Smooth muscle cell (in vitro differentiated cells): Measurements from ENCODE around the gene SERINC2. TPM values are rescaled to one million over a fixed set of nuclear protein-coding genes. Genes with fewer than 3 reads are reported as not detected.
"Not testable (repeated sequence)": the region's sequence is repeated elsewhere in the genome, so short reads cannot be mapped to it uniquely, and the experiment has no call there.

Experiments
- DNase-seq: peaks from one replicate; lab custom pipeline; 2025; ENCODE audit not compliant: unreplicated experiment; lab: John Stamatoyannopoulos, UW
- H2AFZ ChIP-seq: fragments of 200-600 bp; sonication (generic); 2 replicates; pipeline ENCODE4 v1.6.0; 2016; ENCODE audit warnings: antibody characterized with exemption, low read depth, mild to moderate bottlenecking
- H3F3A ChIP-seq: fragments of 200-600 bp; sonication (generic); 2 replicates; pipeline ENCODE4 v1.6.0; 2017; ENCODE audit warnings: antibody characterized with exemption, low read depth
- H3K27ac ChIP-seq: fragments of 200-600 bp; sonication (generic); 2 replicates; pipeline ENCODE4 v1.5.1; 2016; ENCODE audit warnings: low read depth, mild to moderate bottlenecking
- H3K27me3 ChIP-seq: fragments of 200-600 bp; sonication (generic); 2 replicates; pipeline ENCODE4 v1.6.1; 2016; ENCODE audit warnings: low read depth, mild to moderate bottlenecking
- H3K36me3 ChIP-seq: fragments of 200-600 bp; sonication (generic); 2 replicates; pipeline ENCODE4 v1.5.1; 2016; ENCODE audit warnings: low read depth
- H3K4me1 ChIP-seq: fragments of 200-600 bp; sonication (generic); 2 replicates; pipeline ENCODE4 v1.5.1; 2016; ENCODE audit warnings: low read depth
- H3K4me2 ChIP-seq: fragments of 200-600 bp; sonication (generic); 2 replicates; pipeline ENCODE4 v1.6.0; 2016; ENCODE audit warnings: mild to moderate bottlenecking
- H3K4me3 ChIP-seq: fragments of 200-600 bp; sonication (generic); 2 replicates; pipeline ENCODE4 v1.5.1; 2016; ENCODE audit warnings: mild to moderate bottlenecking
- H3K79me2 ChIP-seq: fragments of 200-600 bp; sonication (generic); 2 replicates; pipeline ENCODE4 v1.6.0; 2016; ENCODE audit warnings: low read depth, mild to moderate bottlenecking
- H3K9ac ChIP-seq: fragments of 200-600 bp; sonication (generic); 2 replicates; pipeline ENCODE4 v1.6.0; 2016; ENCODE audit warnings: low read depth
- H3K9me3 ChIP-seq: fragments of 200-600 bp; sonication (generic); replicated peaks from 2 replicates; pipeline ENCODE4 v1.5.1; 2016; ENCODE audit warnings: low read depth
- H4K20me1 ChIP-seq: fragments of 200-600 bp; sonication (generic); 2 replicates; pipeline ENCODE4 v1.6.0; 2016; ENCODE audit warnings: low read depth
- CTCF ChIP-seq: fragments of 200-600 bp; sonication (generic); IDR thresholded peaks from 2 replicates; pipeline ENCODE4 v1.5.1; 2017; ENCODE audit warnings: borderline replicate concordance, mild to moderate bottlenecking, antibody characterized with exemption; ENCODE audit not compliant: insufficient read depth, poor library complexity, severe bottlenecking
- WGBS: methylation state at CpG from one replicate; pipeline ENCODE4 v1.1.7; 2016; ENCODE audit warnings: low lambda C conversion rate; 5-methylcytosine and 5-hydroxymethylcytosine counted together
- polyA plus RNA-seq: library from polyadenylated mRNA; unstranded; fragments of >200 nt; fragmentation: Nextera tagmentation; extraction: Ambion mirVana; gene quantifications from 2 replicates; pipeline ENCODE4 v1.2.1, GENCODE V29; 2016
- total RNA-seq: library from RNA; depleted of rRNA; stranded (reverse); fragments of >200 nt; gene quantifications from 2 replicates; pipeline ENCODE4 v1.2.3, GENCODE V29; 2014

SERINC2 gene
- total and polyA plus RNA-seq, 2 experiments from 2014 or later = 31.6 to 41.3 TPM

- H3K27ac ChIP-seq, H3K4me1 ChIP-seq, H3K79me2 ChIP-seq, H3F3A ChIP-seq, H3K4me2 ChIP-seq, H3K4me3 ChIP-seq, DNase-seq, H3K27me3 ChIP-seq, H3K9ac ChIP-seq, H3K9me3 ChIP-seq, H2AFZ ChIP-seq, H4K20me1 ChIP-seq, H3K36me3 ChIP-seq: not testable (repeated sequence)
These were observed 60.5 kb downstream of the SERINC2 start for GRCh38 chr1:31473508-31473907.

GRCh38 chr1:31474567-31474966, 61.6 kb downstream of the SERINC2 start:
- not testable (repeated sequence) for H3K9me3 ChIP-seq, H3K9ac ChIP-seq, H3K4me1 ChIP-seq, H3F3A ChIP-seq, H3K27ac ChIP-seq, H3K79me2 ChIP-seq, DNase-seq, H4K20me1 ChIP-seq, H3K27me3 ChIP-seq, H3K4me3 ChIP-seq, H3K4me2 ChIP-seq, H3K36me3 ChIP-seq, H2AFZ ChIP-seq
- WGBS = 90% methylated on average over 7 of the region's 7 CpGs

- peak overlapping the region; percentile 83 for H3K27ac ChIP-seq
- H3K9me3 ChIP-seq = no peaks in the 10 kb centered on the region
- no peaks in the 10 kb centered on the region for H3K79me2 ChIP-seq
- DNase-seq = no peak
- no peaks in the 10 kb centered on the region for H3K4me1 ChIP-seq
- WGBS = 69% methylated on average over 10 of the region's 10 CpGs
- H4K20me1 ChIP-seq = no peaks in the 10 kb centered on the region
- no peaks in the 10 kb centered on the region for H3F3A ChIP-seq
- no peak for TF ChIP-seq CTCF
- peak overlapping the region; percentile 34 for H3K9ac ChIP-seq
- H3K4me2 ChIP-seq = peak overlapping the region; percentile 40
- H3K36me3 ChIP-seq = no peaks in the 10 kb centered on the region
- H3K4me3 ChIP-seq = no peak overlapping the region
- no peak overlapping the region for H2AFZ ChIP-seq
- H3K27me3 ChIP-seq = no peaks in the 10 kb centered on the region
These were observed 64.2 kb downstream of the SERINC2 start for GRCh38 chr1:31476891-31477846.

- H3K27me3 ChIP-seq = no peaks in the 10 kb centered on the region
- H3K4me2 ChIP-seq = no peak overlapping the region
- no peaks in the 10 kb centered on the region for H4K20me1 ChIP-seq
- no peak overlapping the region for H2AFZ ChIP-seq
- H3F3A ChIP-seq = no peaks in the 10 kb centered on the region
- DNase-seq = no peak
- peak overlapping the region; percentile 83 for H3K27ac ChIP-seq
- H3K4me1 ChIP-seq = no peaks in the 10 kb centered on the region
- WGBS = 95% methylated on average over 2 of the region's 2 CpGs
- H3K9ac ChIP-seq = no peak overlapping the region
- H3K79me2 ChIP-seq = no peaks in the 10 kb centered on the region
- no peaks in the 10 kb centered on the region for H3K36me3 ChIP-seq
- TF ChIP-seq CTCF = no peak
- no peaks in the 10 kb centered on the region for H3K9me3 ChIP-seq
- H3K4me3 ChIP-seq = no peak overlapping the region
These were observed 65.2 kb downstream of the SERINC2 start for GRCh38 chr1:31478167-31478566.
